C4-2B (cell line): ENCODE data around the gene EVI5L.

Source experiments
- H3K27ac ChIP-seq: fragments of 450-650 bp; 2 replicates; pipeline ENCODE4 v1.5.1; 2017
- CTCF ChIP-seq: fragments of 450-650 bp; conservative IDR thresholded peaks from 2 replicates; pipeline ENCODE4 v1.5.1; 2017; ENCODE audit warnings: mild to moderate bottlenecking
- ZFX ChIP-seq: fragments of 450-650 bp; IDR thresholded peaks from 2 replicates; pipeline ENCODE4 v1.6.1; 2017

Gene EVI5L

GRCh38 chr19:7841751-7842660 lies 12.0 kb downstream of the EVI5L start:
- no peak overlapping the region for H3K27ac ChIP-seq

DNA sequence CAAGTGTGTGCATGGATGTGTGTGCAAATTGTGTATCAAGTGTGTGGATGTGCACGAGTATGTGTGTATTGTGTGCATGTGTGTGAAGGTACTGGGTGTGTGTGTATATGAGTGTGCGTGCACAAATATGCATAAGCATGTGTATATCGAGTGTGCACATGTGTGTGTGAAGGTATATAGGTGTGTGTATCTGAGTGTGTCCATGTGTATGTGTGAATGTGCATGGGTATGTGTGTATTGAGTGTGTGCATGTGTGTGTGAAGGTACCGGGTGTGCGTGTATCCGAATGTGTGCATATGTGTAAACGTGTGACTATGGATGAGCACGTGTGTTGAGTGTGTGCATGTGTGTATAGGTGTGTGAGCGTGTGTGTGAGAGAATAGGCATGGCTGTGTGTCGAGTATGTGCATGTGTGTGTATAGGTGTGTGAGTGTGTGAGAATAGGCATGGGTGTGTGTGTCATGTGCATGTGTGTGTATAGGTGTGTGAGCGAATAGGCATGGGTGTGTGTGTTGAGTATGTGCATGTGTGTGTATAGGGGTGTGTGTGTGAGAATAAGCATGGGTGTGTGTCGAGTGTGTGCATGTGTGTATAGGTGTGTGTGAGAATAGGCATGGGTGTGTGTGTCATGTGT lies 12.8 kb downstream of the EVI5L start:
- H3K27ac ChIP-seq, result no peak overlapping the region
- no peak for TF ChIP-seq ZFX

More at GRCh38 chr19:7841751-7842660, 12.0 kb downstream of the EVI5L start:
- no peak for TF ChIP-seq ZFX
- no peak for TF ChIP-seq CTCF

DNA sequence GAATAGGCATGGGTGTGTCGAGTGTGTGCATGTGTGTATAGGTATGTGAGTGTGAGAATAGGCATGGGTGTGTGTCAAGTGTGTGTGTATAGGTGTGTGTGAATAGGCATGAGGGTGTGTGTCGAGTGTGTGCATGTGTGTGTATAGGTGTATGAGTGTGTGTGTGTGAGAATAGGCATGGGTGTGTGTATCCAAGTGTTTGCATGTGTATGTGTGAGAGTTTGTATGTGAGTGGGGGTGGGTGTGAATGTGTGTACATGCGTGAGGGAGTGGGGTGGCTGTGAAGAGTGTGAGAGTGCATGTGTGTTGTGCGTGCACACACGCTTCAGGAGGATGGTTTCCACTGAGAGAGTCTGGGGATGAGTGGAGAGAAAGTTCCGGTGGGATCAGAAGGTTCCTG lies 13.5 kb downstream of the EVI5L start:
- no peak for TF ChIP-seq CTCF
- TF ChIP-seq ZFX, result no peak
- H3K27ac ChIP-seq, result no peak overlapping the region

DNA sequence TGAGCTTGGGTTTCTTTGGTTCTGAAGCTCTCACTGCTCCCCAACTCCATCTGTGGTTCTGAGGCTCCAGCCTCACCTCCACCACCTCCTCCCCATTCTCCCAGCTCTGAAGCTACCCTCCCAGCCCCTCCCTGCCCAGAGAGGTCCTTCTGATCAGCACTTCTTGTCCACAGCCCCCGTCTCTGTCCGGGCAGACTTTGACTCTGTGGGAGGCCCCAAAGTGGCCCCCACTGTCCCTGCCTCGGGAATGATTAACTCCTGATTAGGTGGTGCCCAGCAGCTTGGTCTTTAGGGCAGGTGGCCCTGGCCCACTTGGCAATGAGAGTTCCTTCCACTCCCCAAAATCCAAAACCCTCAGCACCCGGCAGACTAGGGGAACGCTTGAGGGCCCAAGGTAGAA lies 14.4 kb downstream of the EVI5L start:
- H3K27ac ChIP-seq, result no peak overlapping the region
- TF ChIP-seq ZFX (no peak), CTCF (no peak)

DNA sequence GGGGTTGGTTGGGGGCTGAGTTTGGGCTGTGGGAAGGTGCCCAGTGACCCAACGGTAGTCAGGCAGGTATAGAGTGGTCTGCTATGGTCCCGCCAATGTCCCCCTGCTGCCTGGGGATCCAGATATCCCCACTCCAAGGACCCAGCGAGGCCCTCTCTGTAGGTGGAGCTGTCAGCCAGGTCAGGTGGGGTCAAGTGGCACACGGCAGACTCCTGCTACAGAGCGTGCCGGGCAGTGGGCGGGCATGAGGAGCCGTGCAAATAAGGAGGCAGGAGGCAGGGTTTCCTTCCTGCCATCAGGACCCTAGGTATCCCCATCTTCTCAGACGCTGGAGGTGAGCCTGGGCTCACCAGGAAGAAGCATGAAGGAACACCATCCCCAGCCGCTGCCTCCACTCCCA lies 14.9 kb downstream of the EVI5L start:
- TF ChIP-seq CTCF (no peak), ZFX (no peak)
- no peak overlapping the region for H3K27ac ChIP-seq

GRCh38 chr19:7845390-7846154 lies 15.6 kb downstream of the EVI5L start:
- TF ChIP-seq ZFX (no peak), CTCF (no peak)
- no peak overlapping the region for H3K27ac ChIP-seq

DNA sequence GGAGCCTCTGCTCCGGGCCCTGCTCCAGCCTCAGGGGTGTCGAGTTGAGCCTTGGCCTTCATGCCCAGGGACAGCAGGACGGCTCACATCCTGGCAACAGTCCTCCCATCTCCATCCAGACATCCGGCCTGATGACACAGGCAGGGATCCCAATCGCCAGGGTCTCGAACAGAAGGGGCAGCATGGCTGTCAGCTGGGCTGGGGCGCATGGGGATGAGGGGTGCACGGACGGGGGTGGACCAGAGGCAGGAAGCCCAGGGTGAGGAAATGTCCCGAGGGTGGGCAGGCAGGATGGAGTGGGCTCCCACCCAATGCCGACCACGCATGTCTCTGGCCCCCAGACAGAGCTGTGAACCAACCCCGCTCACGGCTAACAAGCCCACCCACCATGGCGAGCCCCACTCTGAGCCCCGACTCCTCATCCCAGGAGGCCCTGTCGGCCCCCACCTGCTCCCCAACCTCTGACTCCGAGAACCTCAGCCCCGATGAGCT lies 16.2 kb downstream of the EVI5L start:
- TF ChIP-seq ZFX (no peak), CTCF (no peak)
- no peak overlapping the region for H3K27ac ChIP-seq
